NCI-H748 (cell line): ENCODE results near the gene NFATC2IP.
"Not testable (repeated sequence)": the region's sequence is repeated elsewhere in the genome, so short reads cannot be mapped to it uniquely, and the experiment has no call there.

Source experiments
- DNase-seq: peaks from one replicate; lab custom pipeline; 2025; ENCODE audit not compliant: unreplicated experiment; lab: John Stamatoyannopoulos, UW

NFATC2IP gene

GRCh38 chr16:28990375-28991040 is 39.8 kb downstream of the NFATC2IP start:
- no peak for DNase-seq

GRCh38 chr16:28991687-28992086 is 41.0 kb downstream of the NFATC2IP start:
- no peak for DNase-seq

DNA sequence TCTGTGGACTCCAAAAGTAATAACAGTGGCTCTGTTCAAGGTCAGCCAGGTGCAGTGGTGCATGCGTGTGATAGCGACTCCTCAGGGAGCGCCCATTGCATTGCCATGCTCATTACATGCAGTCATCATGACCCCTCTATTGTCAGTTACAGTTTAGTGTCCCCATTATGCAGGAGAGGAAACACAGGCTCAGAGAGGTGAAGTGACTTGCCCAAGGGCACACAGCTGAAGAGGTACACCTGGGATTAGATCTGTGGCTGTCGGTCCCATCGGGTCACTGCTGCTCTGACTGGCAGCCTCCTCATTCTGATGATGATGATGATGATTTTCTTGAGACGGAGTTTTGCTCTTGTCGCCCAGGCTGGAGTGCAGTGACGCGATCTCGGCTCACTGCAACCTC is 41.8 kb downstream of the NFATC2IP start:
- DNase-seq = no peak

- no peak for DNase-seq
Observed at GRCh38 chr16:28998837-28999236, 48.1 kb downstream of the NFATC2IP start.

DNA sequence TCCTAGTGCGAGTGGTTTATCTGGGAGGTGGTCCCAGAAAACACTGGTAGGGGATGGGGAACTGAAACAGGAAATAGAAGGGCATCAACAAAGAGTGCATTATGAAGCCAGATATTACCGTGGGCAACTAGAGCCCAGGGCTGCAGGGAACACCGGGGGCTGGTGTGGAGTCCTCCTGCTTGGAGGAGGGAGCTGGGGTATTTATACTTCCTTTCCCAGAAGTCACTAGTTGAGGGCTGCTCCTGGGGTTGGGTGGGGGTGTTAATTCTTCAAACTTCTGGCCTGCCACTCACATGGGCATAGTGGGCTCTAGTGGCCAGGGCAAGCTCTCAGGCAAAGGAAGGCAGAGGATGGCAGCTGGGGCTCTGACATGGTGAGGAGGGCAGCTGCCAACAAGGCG is 48.8 kb downstream of the NFATC2IP start:
- no peak for DNase-seq

DNA sequence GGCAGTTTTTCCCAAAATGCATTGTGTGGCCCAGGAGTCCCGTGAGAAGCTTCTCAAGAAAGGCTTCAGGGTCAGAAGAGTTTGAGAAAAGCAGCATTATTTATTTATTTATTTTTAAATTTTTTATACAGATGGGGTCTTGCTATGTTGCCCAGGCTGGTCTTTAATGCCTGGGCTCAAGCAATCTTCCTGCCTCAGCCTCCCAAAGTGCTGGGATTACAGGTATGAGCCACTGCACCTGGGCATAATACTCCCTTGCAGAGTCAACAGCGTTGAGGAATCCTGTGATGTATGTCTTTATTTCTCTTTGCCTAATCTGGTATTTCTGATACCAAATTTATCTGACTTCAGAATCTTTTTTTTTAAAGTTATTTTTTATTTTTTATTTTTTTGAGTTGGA is 49.3 kb downstream of the NFATC2IP start:
- no peak for DNase-seq

GRCh38 chr16:29004496-29005139 is 53.9 kb downstream of the NFATC2IP start:
- DNase-seq = not testable (repeated sequence)

DNA sequence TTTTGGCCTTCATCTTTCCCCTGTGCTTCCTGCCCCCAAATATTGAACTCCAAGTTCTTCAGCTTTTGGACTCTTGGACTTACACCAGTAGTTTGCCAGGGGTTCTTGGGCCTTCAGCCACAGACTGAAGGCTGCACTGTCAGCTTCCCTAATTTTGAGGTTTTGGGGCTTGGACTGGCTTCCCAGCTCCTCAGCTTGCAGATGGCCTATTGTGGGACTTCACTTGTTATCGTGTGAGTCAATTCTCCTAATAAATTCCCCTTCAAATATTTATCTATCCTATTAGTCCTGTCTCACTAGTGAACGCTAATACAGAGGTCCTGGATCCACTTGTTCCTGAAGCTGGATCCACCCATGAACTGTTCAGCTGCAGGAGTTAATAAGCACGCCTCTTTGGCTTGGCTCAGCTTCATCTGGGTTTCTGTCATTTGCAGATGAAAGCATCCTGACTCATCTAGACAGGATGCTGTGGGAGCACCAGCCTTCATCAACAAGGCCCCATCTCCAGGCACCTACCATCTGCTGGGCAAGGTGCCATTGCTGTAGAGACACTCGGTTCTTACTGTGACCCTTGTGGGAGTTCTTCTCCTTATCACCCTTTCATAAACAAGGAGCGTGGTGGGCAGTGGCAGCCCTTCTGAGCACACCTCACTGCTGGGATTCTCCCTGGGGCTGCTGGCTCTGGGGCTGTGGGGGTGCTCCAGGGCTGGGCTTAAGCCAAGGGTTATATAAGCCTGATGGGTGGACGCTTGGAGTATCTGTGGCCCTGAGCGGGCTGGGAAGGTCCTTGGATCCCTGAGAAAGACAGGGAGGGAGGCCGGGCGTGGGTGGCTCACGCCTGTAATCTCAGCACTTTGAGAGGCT is 57.2 kb downstream of the NFATC2IP start:
- DNase-seq = no peak

GRCh38 chr16:29009050-29009837 is 58.5 kb downstream of the NFATC2IP start:
- no peak for DNase-seq

GRCh38 chr16:29009838-29010166 is 59.1 kb downstream of the NFATC2IP start:
- DNase-seq = no peak

- no peak for DNase-seq
Observed at GRCh38 chr16:29011112-29011511, 60.4 kb downstream of the NFATC2IP start.

DNA sequence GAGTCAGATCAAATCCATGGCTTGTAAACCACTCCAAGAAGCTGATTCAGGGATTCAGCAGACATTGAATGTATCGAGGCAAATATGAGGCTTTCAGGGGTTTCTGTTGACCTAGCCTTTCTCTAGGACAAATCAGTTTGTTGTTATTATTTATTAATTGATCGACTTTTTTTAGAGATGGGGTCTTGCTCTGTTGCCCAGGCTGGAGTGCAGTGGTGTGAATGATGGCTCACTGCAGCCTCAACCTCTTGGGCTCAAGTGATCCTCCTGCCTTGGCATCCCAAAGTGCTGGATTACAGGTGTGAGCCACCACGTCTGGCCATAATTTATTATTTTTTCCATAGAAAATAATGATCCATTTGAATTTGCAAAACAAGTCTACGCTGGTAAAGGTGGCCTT is 61.1 kb downstream of the NFATC2IP start:
- DNase-seq = no peak

GRCh38 chr16:29012913-29013553 is 62.3 kb downstream of the NFATC2IP start:
- DNase-seq = no peak

DNA sequence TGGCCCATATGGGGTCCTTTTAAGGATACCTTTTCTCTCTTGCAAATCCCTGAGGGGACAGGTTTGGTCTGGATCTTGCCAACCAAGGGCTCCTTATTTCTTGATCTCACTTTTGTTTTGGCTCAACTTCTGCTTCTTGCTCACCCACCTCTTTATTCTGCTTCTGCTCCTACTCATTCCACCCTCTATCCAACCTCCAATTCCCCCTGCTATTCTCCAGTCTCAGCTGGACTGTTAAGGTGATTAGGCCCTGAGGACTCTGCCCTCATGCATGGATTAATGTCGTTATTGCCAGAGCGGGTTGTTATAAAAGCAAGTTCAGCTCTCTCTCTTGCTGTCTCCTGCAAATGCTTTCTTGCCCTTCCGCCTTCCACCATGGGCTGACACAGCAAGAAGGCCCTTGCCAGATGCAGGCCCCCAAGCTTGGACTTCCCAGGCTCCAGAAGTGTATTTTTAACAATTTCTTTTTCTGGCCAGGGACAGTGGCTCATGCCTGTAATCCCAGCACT is 63.9 kb downstream of the NFATC2IP start:
- DNase-seq = no peak
